GM12865 (cell line): ENCODE data around the gene GPR142.
"Not testable (repeated sequence)": the region's sequence is repeated elsewhere in the genome, so short reads cannot be mapped to it uniquely, and the experiment has no call there.

Experiments
- DNase-seq: peaks from one replicate; pipeline ENCODE4 v3.0.0; 2010; ENCODE audit warnings: low read depth
- H3K4me3 ChIP-seq: 2 replicates; pipeline ENCODE4 v1.5.1; 2011; ENCODE audit warnings: mild to moderate bottlenecking, low read depth, low read length, control low read depth
- CTCF ChIP-seq: IDR thresholded peaks from 2 replicates; pipeline ENCODE4 v1.5.1; 2011; ENCODE audit warnings: low read length, control low read depth, low read depth, inconsistent platforms; ENCODE audit not compliant: insufficient read depth; ENCODE audit errors: missing control alignments

Gene GPR142

GRCh38 chr17:74396567-74396966, 29.3 kb downstream of the GPR142 start:
- DNase-seq, result no peak
- TF ChIP-seq CTCF, result no peak
- no peak overlapping the region for H3K4me3 ChIP-seq

- TF ChIP-seq CTCF, result no peak
- no peak for DNase-seq
- no peak overlapping the region for H3K4me3 ChIP-seq
Measured at GRCh38 chr17:74402048-74402447, 34.7 kb downstream of the GPR142 start.

- no peak overlapping the region for H3K4me3 ChIP-seq
- no peak for TF ChIP-seq CTCF
Measured at GRCh38 chr17:74403512-74404137, 36.3 kb downstream of the GPR142 start.

GRCh38 chr17:74404218-74404617, 36.9 kb downstream of the GPR142 start:
- no peak for DNase-seq
- H3K4me3 ChIP-seq, result no peak overlapping the region
- TF ChIP-seq CTCF, result no peak

More at GRCh38 chr17:74403512-74404137, 36.3 kb downstream of the GPR142 start:
- DNase-seq, result no peak

GRCh38 chr17:74404789-74405188, 37.5 kb downstream of the GPR142 start:
- H3K4me3 ChIP-seq, result no peak overlapping the region
- no peak for TF ChIP-seq CTCF
- DNase-seq, result no peak

- not testable (repeated sequence) for H3K4me3 ChIP-seq, DNase-seq
Measured at GRCh38 chr17:74405311-74405710, 38.0 kb downstream of the GPR142 start.

GRCh38 chr17:74407384-74407783, 40.1 kb downstream of the GPR142 start:
- no peak overlapping the region for H3K4me3 ChIP-seq
- TF ChIP-seq CTCF, result no peak
- no peak for DNase-seq
